Colon (tissue), 2 donors: ENCODE results near the gene PHF20.
"Not testable (repeated sequence)": the region's sequence is repeated elsewhere in the genome, so short reads cannot be mapped to it uniquely, and the experiment has no call there.

Experiments used
- FAIRE-seq: peaks from 2 replicates; lab custom pipeline; 2012; peaks lifted over from hg19 to GRCh38; lab: Jason Lieb, UNC
- donor health status: control.
- donor health status: control.

Gene PHF20

DNA sequence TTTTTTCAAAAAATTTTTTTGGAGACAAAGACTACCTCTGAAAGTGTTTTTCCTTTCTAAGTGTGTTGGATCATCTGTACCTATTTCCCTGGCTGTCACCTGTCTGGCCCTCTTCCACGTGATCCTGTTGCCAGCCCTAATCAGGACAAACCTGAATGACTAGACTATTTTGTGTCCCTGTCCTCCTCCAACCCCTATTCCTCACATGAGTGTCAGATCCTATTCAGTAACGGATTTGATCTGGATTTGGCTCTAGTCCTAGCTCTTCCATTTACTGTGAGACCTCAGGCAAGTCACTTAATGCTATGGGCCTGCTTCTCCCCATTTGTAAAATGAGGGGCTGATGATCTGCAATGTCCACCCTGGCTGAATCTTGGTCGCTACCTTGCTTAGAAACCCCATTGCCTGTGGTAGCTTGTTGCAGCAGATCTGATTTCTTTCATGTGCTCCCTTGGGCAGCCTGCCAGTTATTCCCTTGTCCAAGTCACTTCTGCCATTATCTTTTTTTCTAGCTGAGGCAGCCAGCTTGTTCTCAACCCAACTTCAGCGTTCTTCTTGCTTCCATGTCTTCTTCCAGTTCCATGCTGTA, 4.8 kb downstream of the PHF20 start:
- no peak for FAIRE-seq

DNA sequence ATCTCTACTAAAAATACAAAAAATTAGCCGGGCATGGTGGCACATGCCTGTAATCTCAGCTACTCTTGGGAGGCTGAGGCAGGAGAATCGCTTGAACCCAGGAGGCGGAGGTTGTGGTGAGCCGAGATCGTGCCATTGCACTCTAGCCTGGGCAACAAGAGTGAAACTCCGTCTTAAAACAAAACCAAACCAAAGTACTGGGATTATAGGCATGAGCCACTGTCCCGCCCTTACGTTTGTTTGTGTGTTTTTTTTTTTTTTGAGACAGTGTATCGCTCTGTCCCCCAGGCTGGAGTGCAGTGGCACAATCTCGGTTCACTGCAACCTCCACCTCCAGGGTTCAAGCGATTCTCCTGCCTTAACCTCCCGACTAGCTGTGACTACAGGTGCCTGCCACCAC, 12.0 kb downstream of the PHF20 start:
- not testable (repeated sequence) for FAIRE-seq

DNA sequence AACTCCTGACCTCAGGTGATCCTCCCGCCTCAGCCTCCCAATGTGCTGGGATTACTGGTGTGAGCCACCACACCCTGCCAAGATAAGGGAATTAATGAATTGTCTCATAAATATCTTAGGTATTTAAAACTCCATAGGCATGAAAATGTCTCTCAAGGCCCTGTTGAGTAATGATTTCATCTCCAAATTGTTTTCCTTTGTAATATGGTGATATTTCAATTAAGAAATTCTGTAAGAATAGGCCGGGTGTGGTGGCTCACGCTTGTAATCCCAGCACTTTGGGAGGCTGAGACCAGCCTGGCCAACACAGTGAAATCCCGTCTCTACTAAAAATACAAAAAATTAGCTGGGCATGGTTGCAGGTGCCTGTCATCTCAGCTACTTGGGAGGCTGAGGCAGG, 13.7 kb downstream of the PHF20 start:
- FAIRE-seq = not testable (repeated sequence)

DNA sequence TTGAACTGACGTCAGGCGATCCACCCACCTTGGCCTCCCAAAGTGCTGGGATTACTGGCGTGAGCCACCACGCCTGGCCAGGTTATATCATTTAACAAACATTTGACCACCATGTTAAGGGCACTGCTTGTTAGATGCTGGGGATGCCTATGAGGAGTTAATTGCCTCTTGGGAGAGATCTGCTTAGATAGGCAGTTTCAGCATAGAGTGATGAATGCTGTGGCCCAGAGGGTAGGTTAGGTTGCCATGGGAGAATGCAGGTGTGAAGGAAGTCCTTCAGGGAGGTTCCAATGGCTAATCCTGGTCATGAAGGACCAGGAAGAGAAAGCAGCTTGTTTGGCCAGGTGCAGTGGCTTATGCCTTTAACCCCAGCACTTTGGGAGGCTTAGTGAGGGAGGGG, 17.0 kb downstream of the PHF20 start:
- FAIRE-seq = no peak

DNA sequence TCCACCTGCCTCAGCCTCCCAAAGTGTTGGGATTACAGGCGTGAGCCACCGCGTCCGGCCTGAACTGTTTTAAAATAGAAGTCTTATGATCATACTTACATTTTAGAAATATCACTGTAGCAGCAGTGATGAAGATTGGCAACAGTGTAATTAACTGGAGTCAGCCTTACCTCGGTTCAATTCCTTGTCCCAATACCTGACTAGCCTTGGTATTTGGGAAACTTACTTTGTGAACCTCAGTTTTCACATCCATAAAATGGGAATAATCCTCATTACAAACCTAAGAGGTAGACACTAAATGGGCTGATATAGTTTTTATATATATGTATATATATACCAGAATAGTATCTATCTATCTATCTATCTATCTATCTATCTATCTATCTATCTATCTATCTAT, 19.3 kb downstream of the PHF20 start:
- FAIRE-seq = no peak

DNA sequence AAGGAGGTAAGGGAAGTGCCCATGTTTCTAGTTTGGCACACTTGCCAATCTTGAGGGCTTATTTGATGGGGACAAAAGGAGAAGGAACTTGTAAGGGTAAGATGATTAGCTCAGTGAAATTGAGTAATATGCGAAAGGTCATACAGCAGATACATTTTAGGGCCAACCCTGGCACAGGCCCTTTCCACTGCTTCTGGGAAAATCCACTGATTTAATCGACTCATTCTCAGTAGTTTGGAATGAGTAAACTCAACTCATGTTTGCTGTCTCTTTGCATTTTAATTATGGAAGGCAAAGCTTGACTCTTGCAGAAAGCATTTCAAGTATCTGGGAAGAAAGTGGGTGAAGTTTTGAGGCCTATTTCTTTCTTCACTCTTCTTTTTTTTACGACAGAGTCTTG, 20.0 kb downstream of the PHF20 start:
- no peak for FAIRE-seq

DNA sequence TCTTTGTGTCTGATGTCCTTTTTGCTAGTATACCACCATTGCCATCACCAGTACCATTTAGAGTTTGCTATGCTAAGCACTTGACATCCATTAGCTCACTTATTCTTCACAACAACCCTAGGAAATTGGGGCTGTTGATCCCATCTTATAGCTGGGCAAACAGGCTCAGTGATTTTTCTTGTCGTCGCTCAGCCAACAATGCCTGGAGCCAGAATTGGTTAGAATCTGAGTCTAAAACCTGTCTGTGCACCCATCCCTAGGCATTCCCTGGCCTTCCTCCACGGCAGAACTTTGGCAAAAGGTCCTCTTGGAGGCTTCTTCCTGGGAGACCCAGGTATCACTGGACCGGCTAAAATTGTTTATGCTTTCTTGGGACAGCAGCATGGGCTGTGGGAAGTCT, 20.9 kb downstream of the PHF20 start:
- FAIRE-seq = no peak

DNA sequence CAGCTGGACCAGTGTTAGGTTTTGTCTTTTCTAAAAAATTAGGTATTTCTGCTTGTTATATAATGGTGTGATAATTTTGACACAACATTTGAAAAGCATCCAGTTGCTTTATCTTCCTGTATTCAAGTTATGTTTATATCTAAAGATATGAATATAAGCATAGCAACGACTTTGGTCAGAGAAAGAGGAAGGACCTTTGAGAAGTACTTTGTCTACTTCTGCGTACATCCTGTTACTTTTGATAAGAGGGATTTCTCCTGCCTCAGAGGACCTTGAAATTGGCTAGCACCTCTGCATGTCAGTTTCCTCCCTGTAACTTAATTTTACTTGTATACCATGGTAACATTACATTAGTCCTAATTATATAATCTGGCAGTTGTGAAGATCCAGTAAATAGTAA, 24.8 kb downstream of the PHF20 start:
- no peak for FAIRE-seq

DNA sequence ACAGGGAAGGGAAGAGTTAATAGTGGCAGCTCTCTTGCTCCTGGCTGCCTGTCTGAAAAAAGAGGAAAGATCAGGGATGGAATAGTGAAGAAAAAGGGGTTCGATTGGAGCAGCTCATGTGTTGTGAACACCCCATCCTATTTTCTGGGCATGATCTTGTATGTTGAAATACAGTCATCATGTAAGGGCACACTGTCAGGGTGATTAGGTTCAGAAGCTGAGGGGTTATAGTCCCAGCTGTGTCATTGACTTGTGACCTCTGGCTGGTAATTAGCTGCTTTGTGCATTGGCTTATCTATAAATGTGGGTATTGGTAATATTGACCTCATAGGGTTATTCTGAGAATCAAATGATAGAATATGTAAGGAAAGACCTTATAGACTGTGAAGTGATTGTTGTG, 30.1 kb downstream of the PHF20 start:
- FAIRE-seq = no peak

DNA sequence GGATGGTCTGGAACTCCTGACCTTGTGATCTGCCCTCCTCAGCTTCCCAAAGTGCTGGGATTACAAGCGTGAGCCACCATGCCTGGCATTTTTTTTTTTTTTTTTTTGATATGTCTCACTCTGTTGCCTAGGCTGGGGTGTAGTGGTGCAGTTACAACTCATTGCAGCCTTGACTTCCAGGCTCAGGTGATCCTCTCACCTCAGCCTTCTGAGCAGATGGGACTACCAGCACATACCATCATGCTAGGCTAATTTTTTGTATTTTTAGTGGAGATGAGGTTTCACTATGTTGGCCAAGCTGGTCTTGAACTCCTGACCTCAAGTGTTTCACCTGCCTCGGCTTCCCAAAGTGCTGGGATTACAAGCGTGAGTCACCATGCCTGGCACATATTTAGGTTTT, 34.3 kb downstream of the PHF20 start:
- no peak for FAIRE-seq

DNA sequence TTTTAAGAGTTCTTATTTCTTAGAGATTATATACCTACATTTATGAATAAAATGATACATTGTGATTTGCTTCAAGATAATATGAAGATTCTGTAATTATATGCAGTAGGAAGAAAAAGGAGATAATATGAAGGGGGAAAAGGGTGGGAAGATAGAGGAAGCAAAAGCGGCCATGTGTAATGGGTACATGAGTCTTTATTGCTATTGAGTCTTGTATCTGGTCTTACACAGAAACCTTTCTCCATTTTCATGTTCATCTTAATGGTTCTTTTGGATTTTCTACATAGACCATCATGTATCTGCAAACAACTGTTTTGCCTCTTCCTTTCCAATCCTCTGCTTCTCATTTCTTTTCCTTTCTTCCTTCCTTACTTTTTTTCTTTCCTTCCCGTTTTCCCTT, 36.1 kb downstream of the PHF20 start:
- no peak for FAIRE-seq

DNA sequence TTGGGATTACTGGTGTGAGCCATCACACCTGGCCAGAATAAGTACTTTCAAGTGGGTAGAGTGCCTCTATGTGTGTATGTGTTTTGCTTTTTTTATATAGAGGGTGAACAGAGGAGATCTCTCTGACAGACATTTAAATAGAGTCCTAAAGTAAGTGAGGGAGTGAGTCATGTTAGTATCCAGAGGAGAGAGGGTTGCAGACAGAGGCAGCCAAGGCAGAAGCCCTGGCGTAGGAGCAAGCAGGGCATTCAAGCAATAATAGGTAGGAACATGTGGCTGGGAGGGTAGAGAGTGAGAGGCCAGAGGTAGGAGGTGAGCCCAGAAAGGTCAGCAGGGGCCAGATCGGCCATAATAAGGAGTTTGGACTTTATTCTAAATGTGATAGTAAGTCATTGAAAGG, 48.9 kb downstream of the PHF20 start:
- no peak for FAIRE-seq

DNA sequence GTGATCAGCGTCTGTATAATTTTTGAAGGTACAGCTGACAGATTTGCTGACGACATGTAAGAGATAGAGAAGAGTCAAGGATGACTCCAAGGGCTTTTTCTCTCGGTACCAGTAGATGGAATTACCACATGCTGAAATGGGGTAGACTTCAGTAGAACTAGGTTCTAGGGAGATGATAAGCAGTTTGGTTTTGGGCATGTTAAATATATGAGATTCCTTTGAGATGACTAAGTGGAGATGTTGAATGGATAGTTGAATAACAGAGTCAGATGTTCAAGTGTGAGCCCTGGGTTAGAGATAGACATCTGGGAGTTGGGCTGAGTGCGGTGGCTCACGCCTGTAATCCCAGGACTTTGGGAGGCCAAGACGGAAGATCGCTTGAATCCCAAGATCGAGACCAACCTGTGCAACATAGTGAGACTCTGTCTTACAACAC, 50.0 kb downstream of the PHF20 start:
- FAIRE-seq = no peak

DNA sequence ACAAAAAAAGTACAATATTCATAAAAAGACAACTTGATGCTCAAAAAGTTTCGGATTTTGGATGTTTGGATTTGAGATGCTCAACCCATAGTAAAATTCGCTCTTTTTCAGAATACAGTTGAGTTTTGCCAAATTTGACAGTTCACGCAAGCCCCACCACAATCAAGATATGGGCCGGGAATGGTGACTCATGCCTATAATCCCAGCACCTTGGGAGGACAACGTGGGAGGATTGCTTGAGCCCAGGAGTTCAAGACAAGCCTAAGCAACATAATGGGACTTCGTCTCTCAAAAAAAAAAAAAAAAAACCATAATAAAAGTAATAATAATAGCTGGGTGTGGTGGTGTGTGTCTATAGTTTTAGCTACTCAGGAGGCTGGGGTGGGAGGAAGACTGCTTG, 51.3 kb downstream of the PHF20 start:
- FAIRE-seq = no peak

DNA sequence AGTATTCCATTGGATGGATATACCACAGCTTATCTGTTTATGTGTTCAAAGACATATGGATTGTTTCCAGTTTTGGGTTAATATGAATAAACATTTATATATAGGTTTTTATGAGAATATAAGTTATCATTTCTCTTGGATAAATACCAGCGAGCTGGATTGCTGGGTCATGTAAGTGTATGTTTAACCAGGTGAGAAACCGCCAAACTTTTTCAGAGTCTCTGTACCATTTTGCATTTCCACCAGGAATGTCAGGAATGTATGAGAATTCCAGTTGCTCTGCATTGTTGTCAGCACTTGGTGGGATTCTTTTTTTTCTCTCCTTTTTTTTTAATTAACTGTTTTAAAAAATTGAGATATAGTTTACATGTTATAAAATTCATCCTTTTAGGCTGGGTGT, 52.1 kb downstream of the PHF20 start:
- no peak for FAIRE-seq

DNA sequence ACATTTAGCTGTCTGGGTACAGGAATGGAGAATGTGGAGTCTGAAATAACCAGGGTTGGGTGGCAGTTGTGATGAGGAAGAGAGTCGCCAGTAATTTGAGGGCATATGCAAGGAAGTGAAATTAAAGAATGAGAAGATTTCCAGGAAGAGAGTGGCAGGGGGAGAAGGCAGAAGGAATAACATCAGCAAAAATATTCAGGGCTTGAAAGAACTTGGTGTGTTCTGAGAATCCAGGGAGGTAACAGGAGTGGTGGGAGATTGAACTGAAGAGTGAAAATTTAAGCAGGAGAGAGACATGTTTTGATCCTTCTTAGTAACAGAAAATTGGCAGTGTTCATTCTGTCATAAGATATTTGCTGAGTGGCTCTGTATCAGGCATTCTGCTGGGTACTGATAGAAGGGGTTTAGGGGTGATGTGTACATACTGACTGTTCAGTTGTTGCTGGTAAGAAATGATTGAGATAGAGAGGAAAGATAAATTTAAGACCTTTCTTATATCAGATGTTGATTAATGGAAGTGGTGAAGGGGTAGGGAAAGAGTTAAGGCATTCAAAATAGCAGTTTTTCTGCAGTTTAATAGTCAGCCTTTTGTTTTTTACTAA, 54.7 kb downstream of the PHF20 start:
- no peak for FAIRE-seq

DNA sequence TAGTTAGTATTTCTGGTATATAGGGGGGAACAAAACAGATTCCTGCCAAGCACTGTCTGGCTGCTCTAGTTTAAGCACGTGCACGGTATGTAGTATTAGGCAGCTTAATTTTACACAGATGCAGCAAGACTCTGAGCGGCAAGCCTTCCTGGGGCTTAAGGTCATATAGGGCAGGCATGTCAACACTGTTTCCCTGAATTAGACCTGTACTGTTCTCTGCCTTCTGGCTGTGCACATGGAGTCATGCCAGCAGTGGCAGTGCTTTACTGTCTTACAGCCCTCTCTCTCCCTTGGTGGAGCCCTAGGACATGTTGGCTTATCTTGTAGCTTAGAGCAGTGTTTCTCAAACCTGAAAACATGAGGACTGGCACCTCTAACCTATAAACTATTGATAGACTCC, 56.6 kb downstream of the PHF20 start:
- no peak for FAIRE-seq

DNA sequence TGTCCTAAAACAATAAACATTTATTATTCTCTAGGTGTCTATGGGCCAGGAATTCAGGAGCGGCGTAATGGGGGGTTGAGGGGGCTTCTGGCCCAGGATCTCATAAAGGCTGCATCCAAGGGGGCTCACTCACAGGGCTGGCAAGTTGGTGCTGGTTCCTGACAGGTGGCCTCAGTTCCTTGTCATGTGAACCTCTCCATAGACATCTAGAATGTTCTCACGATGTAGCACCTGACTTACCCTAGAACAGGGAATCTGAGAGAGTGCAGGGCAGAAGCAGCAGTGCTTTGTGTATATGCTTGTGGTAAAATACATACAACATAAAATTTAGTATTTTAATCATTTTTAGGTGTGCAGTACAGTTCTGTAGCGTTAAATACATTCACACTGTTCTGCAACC, 57.1 kb downstream of the PHF20 start:
- no peak for FAIRE-seq

DNA sequence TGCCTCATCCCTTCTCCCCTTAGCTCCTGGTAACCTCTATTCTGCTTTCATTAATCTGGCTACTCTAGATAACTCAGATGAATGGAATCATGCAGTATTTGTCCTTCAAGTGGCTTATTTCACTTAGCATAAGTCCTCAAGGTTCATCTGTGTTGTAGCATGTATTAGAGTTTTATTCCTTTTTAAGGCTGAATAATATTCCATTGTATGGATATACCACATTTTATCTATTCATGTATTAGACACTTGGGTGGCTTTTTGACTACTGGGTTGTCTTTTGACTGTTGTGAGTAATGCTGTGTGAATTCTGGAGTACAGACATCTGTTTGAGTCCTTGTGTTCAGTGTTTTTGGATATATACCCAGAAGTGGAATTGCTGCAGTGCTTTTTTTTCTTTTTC, 58.4 kb downstream of the PHF20 start:
- FAIRE-seq = no peak

DNA sequence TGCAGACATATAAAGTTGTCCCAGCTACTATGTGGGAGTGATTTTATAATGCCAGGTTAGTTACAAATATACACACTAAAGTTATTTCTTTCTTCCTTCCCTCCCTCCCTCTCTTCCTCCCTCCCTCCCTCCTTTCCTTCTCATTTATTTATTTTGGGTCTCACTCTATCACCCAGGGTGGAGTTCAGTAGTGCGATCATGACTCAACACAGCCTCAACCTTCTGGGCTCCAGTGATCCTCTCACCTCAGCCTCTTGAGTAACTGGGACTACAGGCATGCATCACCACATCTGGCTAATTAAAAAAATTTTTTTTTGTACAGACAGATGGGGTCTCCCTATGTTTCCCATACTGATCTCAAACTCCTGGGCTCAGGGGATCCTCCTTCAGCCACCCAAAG, 59.2 kb downstream of the PHF20 start:
- FAIRE-seq = no peak

DNA sequence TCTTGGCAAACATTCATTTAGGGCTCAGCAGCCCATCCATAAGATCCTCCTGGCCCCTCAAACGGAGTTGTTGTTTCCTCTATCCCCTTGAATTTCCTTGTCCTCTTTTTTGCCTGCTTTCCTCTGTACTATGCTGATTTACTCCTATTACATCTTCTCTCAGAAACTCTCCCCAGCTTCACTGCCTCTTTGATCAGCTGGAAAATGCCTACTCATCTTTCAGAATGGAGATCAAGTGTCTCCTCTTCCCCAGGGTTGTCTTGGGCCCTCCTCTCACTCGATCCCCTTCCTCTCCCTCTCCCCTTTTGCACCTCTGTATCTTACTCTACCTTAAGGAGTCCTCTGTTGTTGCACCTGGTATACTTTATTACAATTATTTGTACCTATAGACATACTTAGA, 60.2 kb downstream of the PHF20 start:
- FAIRE-seq = no peak

DNA sequence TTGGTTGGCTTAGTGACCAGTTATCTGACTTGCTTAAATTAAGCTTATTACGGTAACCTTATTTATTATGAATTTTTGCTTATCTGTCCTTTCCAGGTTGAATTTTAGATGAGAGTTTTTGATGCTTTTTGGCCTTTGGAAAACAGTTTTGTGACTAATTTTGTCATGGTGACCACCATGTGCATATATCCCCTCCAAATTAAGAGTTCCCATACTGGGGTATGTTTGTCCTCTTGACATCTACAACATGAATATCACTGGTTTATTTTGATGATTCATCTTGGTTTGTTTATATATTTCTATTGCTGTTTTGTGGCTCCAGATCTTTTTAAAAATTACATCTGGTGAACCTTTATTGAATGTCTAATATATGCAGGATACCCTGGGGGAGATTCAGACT, 61.4 kb downstream of the PHF20 start:
- no peak for FAIRE-seq

DNA sequence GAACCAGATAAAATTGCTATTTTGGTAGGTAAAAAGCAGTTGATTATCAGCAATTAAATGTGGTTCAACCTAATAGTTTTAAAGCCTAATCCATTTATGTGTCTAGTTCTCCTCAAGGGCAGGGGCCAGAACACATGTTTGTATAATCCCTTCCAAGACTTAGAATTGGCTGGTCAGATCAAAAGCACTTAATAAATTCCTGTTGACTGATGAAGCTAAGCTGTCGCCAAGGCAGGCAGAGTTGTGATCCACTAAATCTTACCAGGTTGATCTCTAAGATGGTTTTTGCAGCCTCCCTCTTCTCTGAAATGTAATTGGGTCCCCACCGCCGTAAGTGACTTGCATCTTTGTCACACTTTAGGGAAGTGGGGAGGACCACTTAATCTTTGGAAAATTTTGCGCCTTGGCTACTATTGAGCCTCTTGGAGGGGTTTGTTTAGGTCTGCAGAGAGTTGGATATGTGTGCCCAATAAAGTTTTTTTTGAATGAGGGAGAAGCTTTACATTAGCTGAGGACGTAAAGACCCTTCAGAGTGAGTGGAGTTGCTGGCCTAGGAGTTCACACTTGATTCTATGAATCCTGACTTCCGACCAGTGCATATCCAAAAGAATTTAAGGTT, 65.9 kb downstream of the PHF20 start:
- no peak for FAIRE-seq

DNA sequence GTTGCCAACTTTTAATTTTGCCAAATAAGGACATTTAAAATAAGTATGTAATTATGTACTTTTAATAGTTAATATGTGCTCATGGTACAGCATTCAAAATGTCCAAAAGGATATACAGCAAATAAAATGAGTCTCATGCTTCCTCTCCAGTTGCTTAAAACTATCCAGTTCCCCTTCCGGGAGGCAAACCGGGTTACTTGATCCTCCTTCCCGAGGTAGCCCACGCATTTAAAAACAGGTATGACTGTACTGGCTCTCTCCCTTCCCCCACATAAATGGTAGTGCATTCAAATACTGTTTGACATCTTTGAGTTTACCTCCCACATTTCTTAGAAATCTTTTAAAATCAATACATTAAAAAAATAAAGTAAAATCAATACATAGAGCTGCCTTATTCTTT, 66.4 kb downstream of the PHF20 start:
- FAIRE-seq = no peak
